Fibroblast of pulmonary artery (primary cell): ENCODE measurements around the gene ZNF787.

Experiments used
- DNase-seq: peaks from one replicate; pipeline ENCODE4 v3.0.0-alpha.2; 2010; ENCODE audit warnings: low read depth
- H3K4me3 ChIP-seq: replicated peaks from 2 replicates; pipeline ENCODE4 v1.5.1; 2011; ENCODE audit warnings: low read depth, mild to moderate bottlenecking, control low read depth, low read length, moderate library complexity
- TF ChIP-seq, protein P1 (sequence below): IDR thresholded peaks from 2 replicates; pipeline ENCODE4 v1.5.1; 2011; ENCODE audit warnings: mild to moderate bottlenecking, control low read depth, low read length, inconsistent platforms; ENCODE audit errors: missing control alignments

ZNF787 gene

DNA sequence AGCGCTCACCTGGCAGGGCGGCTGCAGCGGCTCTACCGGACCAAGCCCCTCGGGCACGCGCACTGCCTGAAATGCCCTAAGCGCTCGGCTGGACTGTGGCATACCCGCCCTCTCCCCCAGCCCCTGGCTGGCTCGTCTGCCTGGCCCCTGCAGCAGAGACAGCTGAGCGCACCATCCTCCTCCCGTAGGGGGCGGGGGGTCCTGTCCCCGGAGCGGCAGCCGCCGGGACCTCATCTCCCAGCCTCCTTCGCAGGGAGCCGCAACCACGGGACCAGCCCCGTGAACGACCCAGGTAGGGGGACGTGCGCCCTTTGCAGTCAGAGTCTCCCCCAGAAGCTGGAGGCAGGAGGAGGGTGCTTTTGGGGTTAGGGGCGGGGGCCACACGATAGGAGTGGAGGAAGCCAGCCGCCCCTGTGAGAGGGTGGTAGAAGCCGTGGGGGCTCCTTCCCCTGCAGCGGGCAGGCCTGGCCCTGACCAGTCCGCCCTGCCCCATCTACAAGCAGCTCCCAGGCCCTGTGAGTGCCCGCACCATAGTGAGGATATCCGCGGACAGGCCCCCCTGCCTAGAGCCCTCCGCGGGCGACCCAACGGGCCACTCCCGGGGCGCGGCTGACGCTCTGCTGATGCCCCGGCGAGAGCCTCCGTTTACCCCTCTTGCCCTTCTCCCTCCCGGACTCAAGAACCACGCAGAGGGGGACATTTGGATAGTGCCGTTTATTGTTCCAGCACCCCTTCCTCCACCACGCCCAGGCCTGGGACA, 34.2 kb downstream of the ZNF787 start:
- no peak for DNase-seq
- TF ChIP-seq, protein P1, sequence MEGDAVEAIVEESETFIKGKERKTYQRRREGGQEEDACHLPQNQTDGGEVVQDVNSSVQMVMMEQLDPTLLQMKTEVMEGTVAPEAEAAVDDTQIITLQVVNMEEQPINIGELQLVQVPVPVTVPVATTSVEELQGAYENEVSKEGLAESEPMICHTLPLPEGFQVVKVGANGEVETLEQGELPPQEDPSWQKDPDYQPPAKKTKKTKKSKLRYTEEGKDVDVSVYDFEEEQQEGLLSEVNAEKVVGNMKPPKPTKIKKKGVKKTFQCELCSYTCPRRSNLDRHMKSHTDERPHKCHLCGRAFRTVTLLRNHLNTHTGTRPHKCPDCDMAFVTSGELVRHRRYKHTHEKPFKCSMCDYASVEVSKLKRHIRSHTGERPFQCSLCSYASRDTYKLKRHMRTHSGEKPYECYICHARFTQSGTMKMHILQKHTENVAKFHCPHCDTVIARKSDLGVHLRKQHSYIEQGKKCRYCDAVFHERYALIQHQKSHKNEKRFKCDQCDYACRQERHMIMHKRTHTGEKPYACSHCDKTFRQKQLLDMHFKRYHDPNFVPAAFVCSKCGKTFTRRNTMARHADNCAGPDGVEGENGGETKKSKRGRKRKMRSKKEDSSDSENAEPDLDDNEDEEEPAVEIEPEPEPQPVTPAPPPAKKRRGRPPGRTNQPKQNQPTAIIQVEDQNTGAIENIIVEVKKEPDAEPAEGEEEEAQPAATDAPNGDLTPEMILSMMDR = no peak
- H3K4me3 ChIP-seq = no peak overlapping the region

DNA sequence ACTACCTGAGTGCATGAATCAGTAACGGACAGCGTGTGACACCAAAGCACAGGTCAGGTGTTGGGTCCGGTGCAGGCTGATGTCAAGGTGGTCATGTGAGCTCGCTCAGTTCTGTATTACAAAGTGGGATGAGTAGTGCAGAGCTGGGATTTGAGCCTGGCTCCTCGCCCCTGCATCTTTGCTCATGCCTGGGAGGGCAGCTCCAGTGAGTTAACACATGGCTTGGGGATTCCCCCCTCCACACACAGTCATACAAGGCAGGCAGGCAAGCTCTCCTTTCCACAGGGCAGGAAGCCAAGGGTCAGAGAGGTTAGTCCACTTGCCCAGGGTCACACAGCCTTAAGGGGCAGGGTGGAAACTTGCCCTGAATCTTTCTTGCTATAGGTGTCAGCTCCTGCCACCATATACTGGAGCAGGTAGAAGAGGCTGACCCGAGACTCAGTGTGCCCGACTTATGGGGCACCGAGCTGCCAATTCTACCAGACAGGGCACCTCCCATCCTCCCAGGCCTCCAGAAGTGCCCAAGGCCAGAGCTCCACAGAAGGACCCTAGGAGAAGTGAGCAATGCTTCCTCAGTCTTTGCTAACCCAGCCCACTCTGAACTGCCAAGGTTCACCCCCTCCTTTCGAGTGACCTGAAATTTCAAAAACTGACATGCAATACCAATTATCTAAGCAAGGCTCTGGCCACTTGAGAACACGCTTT, 35.4 kb downstream of the ZNF787 start:
- H3K4me3 ChIP-seq = no peak overlapping the region
- DNase-seq = no peak
- TF ChIP-seq, protein P1 = no peak

DNA sequence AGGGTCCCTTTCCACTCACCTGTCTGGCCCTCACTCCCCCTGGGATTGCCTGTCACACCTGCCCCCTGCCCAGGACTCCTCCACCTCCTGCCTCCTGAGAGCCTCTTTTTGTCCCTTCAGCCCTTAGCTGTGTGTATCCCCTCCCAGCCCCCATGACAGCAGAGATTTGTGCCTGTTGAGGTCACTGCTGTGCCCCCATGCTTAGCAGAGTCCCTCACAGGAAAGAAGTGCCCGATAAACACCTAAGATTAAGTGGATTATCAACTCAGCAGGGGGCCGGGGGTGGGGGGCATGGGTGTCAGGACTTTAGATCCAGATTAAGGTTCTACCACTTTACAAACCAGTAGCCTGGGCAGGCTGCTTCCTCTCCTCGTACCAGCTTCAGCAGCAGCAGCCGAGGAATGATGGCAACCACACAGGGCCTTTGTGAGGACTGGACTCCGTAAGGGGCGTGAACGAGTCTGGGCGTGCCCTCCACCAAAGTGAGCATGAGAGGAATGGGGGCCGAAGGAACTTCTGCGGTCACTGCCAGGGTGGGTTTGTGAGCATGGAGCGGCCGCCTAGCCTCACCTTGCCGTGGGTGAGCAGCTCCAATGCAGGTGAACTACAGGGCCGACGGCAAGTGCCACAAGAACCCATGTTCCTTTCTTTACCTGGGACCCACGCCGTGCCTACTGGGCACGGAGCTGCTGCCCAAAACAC, 36.1 kb downstream of the ZNF787 start:
- H3K4me3 ChIP-seq = no peak overlapping the region
- TF ChIP-seq, protein P1 = no peak
- no peak for DNase-seq

DNA sequence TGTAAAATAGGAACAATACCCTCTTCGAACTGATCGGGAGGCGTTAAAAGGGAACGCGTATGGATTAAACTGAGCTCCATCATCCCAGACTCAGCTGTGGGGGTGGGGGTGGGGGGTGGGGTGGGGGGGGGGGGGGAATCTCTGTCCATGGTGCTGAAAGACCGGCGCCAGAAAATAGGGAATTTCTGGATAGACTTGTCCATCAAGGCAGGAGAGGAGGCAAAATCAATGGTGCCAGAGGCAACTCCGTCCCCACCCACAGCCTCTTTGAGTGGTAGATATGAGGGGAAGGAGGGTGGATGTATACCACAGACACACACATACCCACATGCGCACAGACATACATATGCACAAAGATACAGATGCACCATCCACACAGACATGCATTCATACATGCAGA, 37.4 kb downstream of the ZNF787 start:
- DNase-seq = no peak
- TF ChIP-seq, protein P1 = no peak
- no peak overlapping the region for H3K4me3 ChIP-seq

DNA sequence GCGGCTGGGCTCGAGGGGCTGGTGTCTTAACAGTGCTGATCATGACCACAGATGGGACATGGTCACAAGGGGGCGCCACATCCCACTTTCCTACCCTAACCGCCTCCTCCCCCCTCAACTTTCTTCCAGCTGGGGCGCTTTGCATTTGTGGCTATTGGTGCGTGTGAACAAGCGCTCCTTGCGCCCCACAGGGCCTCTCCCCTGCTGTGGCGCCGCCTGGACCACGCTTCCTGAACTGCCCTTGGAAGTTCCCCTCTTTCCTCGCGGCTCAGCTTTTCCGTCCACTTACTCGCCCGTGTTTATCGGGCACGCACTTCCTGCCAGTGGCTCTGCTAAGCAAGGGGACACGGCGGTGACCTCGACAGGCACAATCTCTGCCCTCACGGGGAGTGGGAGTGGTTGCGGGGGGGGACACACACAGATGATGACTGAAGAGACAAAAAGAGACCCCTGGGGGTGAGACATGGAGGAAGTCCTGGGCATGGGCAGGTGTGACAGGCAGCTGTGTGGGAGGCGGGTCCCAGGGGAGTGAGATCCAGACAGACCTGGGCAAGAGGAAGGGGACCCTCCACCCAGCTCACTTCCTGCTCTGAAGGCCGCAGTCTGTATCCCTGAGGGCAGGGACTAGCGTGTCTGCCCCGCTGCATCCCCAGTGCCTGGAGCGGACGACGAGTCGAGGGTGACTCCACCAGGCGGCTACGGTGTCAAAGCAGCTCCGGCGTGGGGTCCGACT, 40.3 kb downstream of the ZNF787 start:
- TF ChIP-seq, protein P1 = peak; percentile 58
- DNase-seq = peak; percentile 87
- peak overlapping the region; percentile 54 for H3K4me3 ChIP-seq

DNA sequence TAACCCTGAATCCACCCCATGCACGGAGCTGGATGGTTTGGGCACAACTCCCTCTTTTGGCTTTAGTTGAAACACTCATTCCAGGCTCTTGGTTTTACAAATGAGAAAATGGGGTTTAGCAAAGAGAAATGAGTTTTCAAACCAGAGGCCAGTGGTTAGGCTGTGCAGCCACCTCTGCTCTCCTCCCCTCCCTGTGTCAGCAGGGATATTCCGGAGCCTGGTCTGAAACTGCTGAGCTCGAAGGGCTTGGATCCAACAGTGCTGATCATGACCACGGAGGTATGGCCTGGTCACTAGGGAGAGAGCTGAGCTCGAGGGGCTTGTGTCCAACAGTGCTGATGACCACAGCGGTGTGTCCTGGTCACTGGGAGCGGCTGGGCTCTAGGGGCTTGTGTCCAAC, 41.5 kb downstream of the ZNF787 start:
- no peak overlapping the region for H3K4me3 ChIP-seq
- DNase-seq = no peak
- TF ChIP-seq, protein P1 = no peak
